K562 (cell line): ENCODE data around the gene NPTXR. TPM values are rescaled to one million over a fixed set of nuclear protein-coding genes. Genes with fewer than 3 reads are reported as not detected.

ENCODE experiments used
- ATAC-seq: fragments of 200-7000 bp; cut with Tn5 transposase; 3 replicates; pipeline ENCODE4 v1.9.1; 2020; ENCODE audit warnings: moderate library complexity
- BruUV-seq: library from RNA; stranded (reverse); fragments of 400-500 nt; replicated peaks from 2 replicates; lab custom pipeline; 2021; lab: Mats Ljungman, UMichigan
- CTCF ChIA-PET: fragments of 300-600 bp; formaldehyde crosslinking; extraction: SDS; loops from one replicate; lab custom pipeline; 2021; ENCODE audit warnings: low intra/inter-chr PET ratio; lab: Yijun Ruan, JAX
- POLR2A ChIA-PET: fragments of 300-600, 350-650 bp; sonication (Branson Sonifier 250); formaldehyde crosslinking; extraction: SDS; loops from one replicate; lab custom pipeline; 2021; ENCODE audit warnings: antibody characterized with exemption, inconsistent platforms; lab: Yijun Ruan, JAX
- DNase-seq, 4 experiments: peaks; one replicate each; pipeline versions ENCODE4 v3.0.0 to v3.0.0-alpha.2; 2011 to 2018; ENCODE audit warnings: low spot score in 3 of 4, mixed read lengths in 3 of 4; ENCODE audit errors: extremely low read depth in 1 of 4
- FAIRE-seq: peaks from 2 replicates; lab custom pipeline; 2011; peaks lifted over from hg19 to GRCh38; lab: Jason Lieb, UNC
- H2AFZ ChIP-seq: 2 replicates; pipeline ENCODE4 v1.6.0; 2011; ENCODE audit warnings: low read depth, low read length, control low read depth, inconsistent platforms
- H3K27ac ChIP-seq: fragments of 200-600 bp; 3 replicates; pipeline ENCODE4 v1.8.0; 2011; ENCODE audit warnings: low read depth, mild to moderate bottlenecking, control low read depth, inconsistent platforms, low read length, moderate library complexity, mixed read lengths; ENCODE audit errors: extremely low read depth
- H3K27me3 ChIP-seq, 2 experiments: fragments of 300-600 bp in 1 of 2; 2 replicates in 1 of 2; 3 replicates in 1 of 2; pipeline versions ENCODE4 v1.6.0 to v1.8.0; 2011; ENCODE audit warnings: inconsistent platforms in 2 of 2, low read length in 2 of 2, mild to moderate bottlenecking in 1 of 2, mixed read lengths in 1 of 2, moderate library complexity in 1 of 2; ENCODE audit not compliant: control insufficient read depth in 2 of 2, insufficient read depth in 2 of 2
- H3K36me3 ChIP-seq: fragments of 300-600 bp; 3 replicates; pipeline ENCODE4 v1.8.0; 2011; ENCODE audit warnings: mild to moderate bottlenecking, low read length, inconsistent platforms; ENCODE audit not compliant: control insufficient read depth, insufficient read depth
- H3K4me1 ChIP-seq, 2 experiments: fragments of 200-600 bp in 1 of 2; replicated peaks in 1 of 2; 2 replicates in 1 of 2; 3 replicates in 1 of 2; pipeline versions ENCODE4 v1.5.1 to v1.8.0; 2011; ENCODE audit warnings: inconsistent platforms in 2 of 2, low read length in 2 of 2, mild to moderate bottlenecking in 1 of 2, mixed read lengths in 1 of 2, moderate library complexity in 1 of 2; ENCODE audit not compliant: control insufficient read depth in 2 of 2, insufficient read depth in 2 of 2
- H3K4me2 ChIP-seq: 2 replicates; pipeline ENCODE4 v1.6.1; 2011; ENCODE audit warnings: low read length, control low read depth, inconsistent platforms, mixed read lengths; ENCODE audit not compliant: insufficient read depth
- H3K4me3 ChIP-seq: fragments of 200-600 bp; sonication (generic), shearing (Covaris generic); 2 replicates; pipeline ENCODE4 v1.5.1; 2016; ENCODE audit warnings: control low read depth, inconsistent platforms
- H3K79me2 ChIP-seq: fragments of 200-600 bp; 3 replicates; pipeline ENCODE4 v1.8.0; 2011; ENCODE audit warnings: low read length, inconsistent platforms; ENCODE audit not compliant: control insufficient read depth, insufficient read depth
- H3K9ac ChIP-seq, 2 experiments: 2 replicates each; pipeline versions ENCODE4 v1.6.0 to v1.6.1; 2011; ENCODE audit warnings: low read depth in 2 of 2, low read length in 2 of 2, control low read depth in 1 of 2, inconsistent platforms in 1 of 2, mild to moderate bottlenecking in 1 of 2, mixed read lengths in 1 of 2; ENCODE audit not compliant: insufficient read depth in 1 of 2
- H3K9me1 ChIP-seq: one replicate; pipeline ENCODE4 v1.6.0; 2011; ENCODE audit warnings: inconsistent platforms, mild to moderate bottlenecking, low read length, moderate library complexity; ENCODE audit not compliant: control insufficient read depth, insufficient read depth
- H3K9me3 ChIP-seq: replicated peaks from 2 replicates; pipeline ENCODE4 v1.5.1; 2011; ENCODE audit warnings: low read depth, low read length, inconsistent platforms; ENCODE audit not compliant: control insufficient read depth, insufficient read depth
- H4K20me1 ChIP-seq: replicated peaks from 2 replicates; pipeline ENCODE4 v1.6.1; 2011; ENCODE audit warnings: low read length, inconsistent platforms, mixed read lengths; ENCODE audit not compliant: control insufficient read depth, insufficient read depth
- CEBPB ChIP-seq: fragments of 450-650 bp; IDR thresholded peaks from 2 replicates; pipeline ENCODE4 v1.6.1; 2016; ENCODE audit warnings: missing genetic modification characterization, missing compliant biosample characterization
- CEBPG ChIP-seq, 3 experiments: fragments of 200-800 bp in 1 of 3; sonication (Bioruptor generic) in 1 of 3; sonication (generic) in 1 of 3; formaldehyde crosslinking in 1 of 3; IDR thresholded peaks in 2 of 3; conservative IDR thresholded peaks in 1 of 3; 2 replicates each; pipeline versions ENCODE4 v1.6.1 to v1.8.0; 2016 to 2022; ENCODE audit warnings: missing compliant biosample characterization in 2 of 3, missing genetic modification characterization in 2 of 3, mild to moderate bottlenecking in 1 of 3, missing genetic modification reagents in 1 of 3
- E2F3 ChIP-seq: fragments of 250-450 bp; sonication (Bioruptor Pico); IDR thresholded peaks from 2 replicates; pipeline ENCODE4 v1.4.0; 2020; ENCODE audit warnings: mild to moderate bottlenecking
- FOSL1 ChIP-seq: fragments of 200-800 bp; sonication (Bioruptor generic); conservative IDR thresholded peaks from 2 replicates; pipeline ENCODE4 v1.6.1; 2016; ENCODE audit warnings: missing genetic modification characterization, missing compliant biosample characterization
- JUN ChIP-seq, 2 experiments: sonication (generic) in 1 of 2; formaldehyde crosslinking in 1 of 2; IDR thresholded peaks; 2 replicates each; pipeline versions ENCODE4 v1.6.1 to v1.8.0; 2012 to 2022; ENCODE audit warnings: borderline replicate concordance in 2 of 2, mild to moderate bottlenecking in 2 of 2, improper control_type of control experiment in 1 of 2, low read depth in 1 of 2, low read length in 1 of 2, missing genetic modification reagents in 1 of 2
- JUND ChIP-seq, 2 experiments: IDR thresholded peaks; 2 replicates in 1 of 2; 3 replicates in 1 of 2; pipeline ENCODE4 v1.6.1; 2011; ENCODE audit warnings: borderline replicate concordance in 2 of 2, low read depth in 2 of 2, low read length in 2 of 2, improper control_type of control experiment in 1 of 2, missing biosample characterization in 1 of 2, missing genetic modification characterization in 1 of 2, missing genetic modification reagents in 1 of 2
- SMARCA4 ChIP-seq: fragments of 450-650 bp; IDR thresholded peaks from 2 replicates; pipeline ENCODE4 v1.6.1; 2016
- ZNF717 ChIP-seq: fragments of 250-450 bp; sonication (Bioruptor Pico); IDR thresholded peaks from 2 replicates; pipeline ENCODE4 v1.5.0; 2021
- WGBS: fragments of 100-300 bp; shearing (Covaris generic); methylation state at CpG from one replicate; pipeline ENCODE4 v1.1.6; 2016; ENCODE audit warnings: low coverage, mixed read lengths; ENCODE audit not compliant: insufficient coverage; ENCODE audit errors: missing lambda C conversion rate; 5-methylcytosine and 5-hydroxymethylcytosine counted together
- in situ Hi-C: fragments of 300-500 bp; cut with MboI; formaldehyde crosslinking; loops from 4 replicates; pipeline ENCODE4 v1.15.0; 2018; ENCODE audit warnings: inconsistent platforms, mixed read lengths
- intact Hi-C: fragments of 100-400 bp; cut with micrococcal nuclease; formaldehyde crosslinking; loops from 2 replicates; pipeline ENCODE4 v1.14.2; 2022
- polyA plus RNA-seq, 8 experiments: library from polyadenylated mRNA; depleted of rRNA in 4 of 8; stranded (reverse) in 5 of 8; unstranded in 3 of 8; fragments of >200 nt; fragmentation: Nextera tagmentation in 2 of 8; fragmentation: Illumina TruSeq in 1 of 8; extraction: Ambion mirVana in 2 of 8; extraction: Trizol in 1 of 8; gene quantifications; 2 replicates each; pipeline versions ENCODE4 v1.2.1 to v1.2.3, GENCODE V29; 2011 to 2014; ENCODE audit warnings: inconsistent platforms in 1 of 8, missing spikeins in 1 of 8
- total RNA-seq, 7 experiments: library from RNA; depleted of rRNA in 6 of 7; stranded (reverse); fragments of >200 nt in 6 of 7; fragmentation: Illumina TruSeq in 2 of 7; extraction: Trizol in 2 of 7; gene quantifications; 2 replicates each; pipeline versions ENCODE4 v1.2.1 to v1.2.3, GENCODE V29; 2011 to 2021; ENCODE audit warnings: low replicate concordance in 1 of 7
- TF ChIP-seq, protein P1 (sequence below), 2 experiments: fragments of 450-650 bp in 1 of 2; sonication (generic) in 1 of 2; formaldehyde crosslinking in 1 of 2; IDR thresholded peaks in 1 of 2; conservative IDR thresholded peaks in 1 of 2; 2 replicates each; pipeline versions ENCODE4 v1.6.1 to v1.8.1; 2016 to 2023; ENCODE audit warnings: mild to moderate bottlenecking in 2 of 2, moderate library complexity in 2 of 2, inconsistent platforms in 1 of 2, missing genetic modification reagents in 1 of 2

The NPTXR gene
- total and polyA plus RNA-seq, 9 of the 15 experiments (the other 6 are each of a cell fraction or from before 2014, with no cell fraction given), result 0.01 to 3.1 (median 1.1) TPM

- peaks cover 0 to 8% of the 10 kb centered on the region in 2 experiments; a peak in 2 of 5 replicates for H3K4me1 ChIP-seq
- no peak overlapping the region for H3K9ac ChIP-seq
- H3K79me2 ChIP-seq, result no peaks in the 10 kb centered on the region
- no peaks in the 10 kb centered on the region for H3K9me3 ChIP-seq
- no peak overlapping the region for H3K4me2 ChIP-seq
- H3K36me3 ChIP-seq, result no peaks in the 10 kb centered on the region
- intact Hi-C loops (no loop called here), in situ Hi-C loops (no loop called here)
- 47% methylated on average over 12 of the region's 16 CpGs for WGBS
- DNase-seq (no peak), ATAC-seq (no peak), FAIRE-seq (no peak)
- CTCF ChIA-PET, result no interaction called here
- peak; percentile 20; the same call in 1 of the 2 replicates for TF ChIP-seq CEBPG (CRISPR knock-in tag; IDR thresholded peaks at IDR 0.05)
- peak in 1 of 2 experiments; percentile 60; a peak in 1 of 4 replicates for TF ChIP-seq CEBPG (tag; conservative IDR thresholded peaks at IDR 0.05 in 1 of 2, IDR thresholded peaks at IDR 0.05 in 1 of 2)
- no peak for TF ChIP-seq ZNF717
- TF ChIP-seq JUND (IDR thresholded peaks at IDR 0.05; ENCODE audit: borderline replicate concordance, low read depth, low read length), result peak; percentile 64; the same call in 1 of the 2 replicates
- no peak; the same call in 2 of the 3 replicates for TF ChIP-seq JUND (tag; IDR thresholded peaks at IDR 0.05; ENCODE audit: borderline replicate concordance, low read depth, low read length)
- TF ChIP-seq SMARCA4, result peak; percentile 32; the same call in 1 of the 2 replicates
- peak; percentile 72 for TF ChIP-seq FOSL1 (tag)
- TF ChIP-seq JUN (IDR thresholded peaks at IDR 0.05; ENCODE audit: borderline replicate concordance, low read depth, low read length), result peak; percentile 53
- TF ChIP-seq JUN (CRISPR knock-in tag; IDR thresholded peaks at IDR 0.05; ENCODE audit: borderline replicate concordance), result no peak
- peak; percentile 65 for TF ChIP-seq CEBPB
- TF ChIP-seq, protein P1, sequence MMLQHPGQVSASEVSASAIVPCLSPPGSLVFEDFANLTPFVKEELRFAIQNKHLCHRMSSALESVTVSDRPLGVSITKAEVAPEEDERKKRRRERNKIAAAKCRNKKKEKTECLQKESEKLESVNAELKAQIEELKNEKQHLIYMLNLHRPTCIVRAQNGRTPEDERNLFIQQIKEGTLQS (IDR thresholded peaks at IDR 0.05), result peak; percentile 72
- TF ChIP-seq, protein P1 (CRISPR knock-in tag; conservative IDR thresholded peaks at IDR 0.05), result no peak
- no peak for TF ChIP-seq E2F3 (CRISPR knock-in tag)
- no peaks in the 10 kb centered on the region for H4K20me1 ChIP-seq
- no peak overlapping the region for H2AFZ ChIP-seq
- no peaks in the 10 kb centered on the region for H3K9me1 ChIP-seq
- BruUV-seq, result no TSS peak
- no peaks in the 10 kb centered on the region for H3K27me3 ChIP-seq
- no peak overlapping the region for H3K27ac ChIP-seq
- POLR2A ChIA-PET, result no interaction called here
- no peak overlapping the region for H3K4me3 ChIP-seq
Measured at GRCh38 chr22:38831166-38831945, 12.5 kb downstream of the NPTXR start.
